Measurements from ENCODE around the gene TRIM23.

Gene TRIM23

DNA sequence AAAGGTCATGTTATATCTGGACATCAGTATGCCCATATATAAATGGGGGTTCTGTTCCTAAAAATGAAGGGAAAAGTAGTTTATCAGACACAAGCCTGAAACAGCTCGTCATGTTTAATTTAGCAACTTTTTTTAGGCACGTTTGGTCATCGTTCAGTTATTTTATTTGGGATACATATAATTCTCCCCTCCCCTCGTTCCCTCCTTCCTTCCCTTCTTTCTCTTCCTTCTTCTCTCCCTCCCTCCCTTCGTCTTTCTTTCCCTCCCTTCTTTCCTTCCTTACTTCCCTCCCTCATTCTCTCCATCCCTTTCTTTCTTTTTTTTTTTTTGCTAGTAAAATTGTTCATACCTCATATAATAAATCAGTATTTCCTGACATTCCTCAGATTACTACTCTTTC, 57.6 kb downstream of the TRIM23 start:
- DNase-seq (ENCODE audit: low spot score), result no peak

DNA sequence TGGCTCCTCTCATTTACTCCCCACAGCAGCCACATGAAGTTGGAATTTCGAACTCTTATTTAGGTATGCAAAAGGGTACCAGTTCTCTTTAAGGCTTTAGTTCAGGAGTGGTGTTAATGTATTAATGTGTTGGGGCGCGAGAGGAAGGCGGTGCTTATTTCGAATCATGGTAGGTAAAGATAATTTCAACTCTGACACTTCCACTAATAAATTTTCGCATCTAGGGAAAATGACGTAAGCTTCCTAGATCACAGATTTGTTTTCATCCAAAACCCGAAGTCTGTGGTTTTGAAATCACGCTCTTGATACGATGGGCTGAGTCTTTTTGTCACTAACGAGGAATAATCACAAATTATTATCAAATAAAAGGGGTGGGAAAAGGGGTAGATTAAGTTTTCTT, 60.4 kb downstream of the TRIM23 start:
- DNase-seq (ENCODE audit: low spot score), result no peak

DNA sequence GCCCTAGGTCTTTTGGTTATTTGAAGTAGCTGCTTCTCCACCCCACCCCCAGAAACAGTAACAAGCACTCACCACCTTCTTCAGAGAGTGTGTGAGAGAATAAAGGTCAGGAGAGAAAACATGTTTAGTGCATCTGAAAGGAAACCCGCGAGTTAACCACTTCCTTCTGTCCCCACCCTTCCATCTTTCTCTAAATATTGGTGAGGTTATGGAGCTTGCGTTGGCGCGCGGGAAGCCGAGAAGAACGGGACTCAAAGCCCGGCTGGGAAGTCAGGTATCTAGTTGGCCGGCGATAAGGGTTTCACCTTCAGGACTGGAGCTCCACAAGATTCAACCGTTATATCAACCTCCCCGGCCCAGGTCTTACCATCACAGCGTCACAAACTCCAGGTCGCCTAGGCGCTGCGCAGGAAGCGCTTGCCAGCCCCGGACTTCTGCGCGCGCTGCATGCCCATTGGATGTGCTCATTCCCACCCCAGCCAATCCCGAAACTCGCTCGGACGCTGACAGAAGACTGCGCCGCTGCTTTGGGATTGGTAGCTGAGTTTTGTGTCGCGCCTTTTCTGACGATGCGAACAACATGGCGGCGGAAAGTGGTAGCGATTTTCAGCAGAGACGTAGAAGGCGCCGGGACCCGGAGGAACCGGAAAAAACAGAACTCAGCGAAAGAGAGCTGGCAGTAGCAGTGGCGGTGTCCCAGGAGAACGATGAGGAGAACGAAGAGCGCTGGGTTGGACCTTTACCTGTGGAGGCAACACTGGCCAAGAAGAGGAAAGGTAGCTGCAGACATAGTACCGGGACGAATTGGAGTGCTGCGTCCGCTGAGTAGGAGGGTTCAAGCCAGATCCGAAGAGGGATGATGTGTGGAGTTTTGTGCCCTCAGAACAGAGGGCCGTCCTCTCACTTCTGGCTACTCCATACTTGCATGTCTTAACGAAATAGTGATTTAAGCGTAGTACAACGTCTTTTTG, 61.1 kb downstream of the TRIM23 start, which contains the start of the genes CENPK and PPWD1:
TSS of gene CENPK (minus strand) at position 438 of the 971 bp plus-strand sequence. CDS start 8,261 bp downstream, outside the sequence.
TSS of gene PPWD1 (plus strand) at position 566 of the 971 bp plus-strand sequence. CDS start at position 581, 15 bp downstream.
- peak; percentile 97 for DNase-seq (ENCODE audit: low spot score)

DNA sequence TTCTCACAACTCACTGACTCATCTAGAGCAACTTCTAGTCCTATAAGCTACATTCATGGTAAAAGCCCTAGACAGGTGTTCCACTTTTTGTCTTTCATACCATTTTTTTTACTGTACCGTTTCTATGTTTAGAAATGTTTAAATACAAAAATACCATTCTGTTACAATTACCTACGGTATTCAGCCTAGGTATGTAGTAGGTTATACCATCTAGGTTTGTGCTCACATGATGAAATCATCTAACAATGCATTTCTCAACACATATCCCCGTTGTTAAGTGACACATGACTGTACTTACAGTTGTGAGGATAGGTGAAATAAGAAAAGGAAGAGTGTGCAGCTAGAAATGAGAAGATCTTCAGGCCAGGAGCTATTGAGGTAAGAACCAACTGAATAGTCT, 67.4 kb downstream of the TRIM23 start:
- DNase-seq (ENCODE audit: low spot score), result no peak

DNA sequence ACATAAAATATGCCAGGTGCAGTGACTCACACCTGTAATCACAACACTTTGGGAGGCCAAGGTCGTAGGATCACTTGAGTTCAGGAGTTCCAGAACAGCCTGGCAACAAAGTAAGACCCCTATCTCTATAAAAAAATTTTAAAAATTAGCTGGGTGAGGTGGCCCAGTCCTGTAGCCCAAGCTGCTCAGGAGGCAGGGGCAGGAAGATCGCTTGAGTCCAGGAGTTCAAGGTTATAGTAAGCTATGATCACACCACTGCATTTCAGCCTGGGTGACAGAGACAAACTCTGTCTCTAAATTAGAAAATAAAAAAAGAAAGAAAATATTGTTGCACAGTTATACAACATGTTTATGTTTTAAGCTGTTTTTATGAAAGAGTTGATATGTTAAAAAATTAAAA, 68.0 kb downstream of the TRIM23 start:
- DNase-seq (ENCODE audit: low spot score), result no peak

DNA sequence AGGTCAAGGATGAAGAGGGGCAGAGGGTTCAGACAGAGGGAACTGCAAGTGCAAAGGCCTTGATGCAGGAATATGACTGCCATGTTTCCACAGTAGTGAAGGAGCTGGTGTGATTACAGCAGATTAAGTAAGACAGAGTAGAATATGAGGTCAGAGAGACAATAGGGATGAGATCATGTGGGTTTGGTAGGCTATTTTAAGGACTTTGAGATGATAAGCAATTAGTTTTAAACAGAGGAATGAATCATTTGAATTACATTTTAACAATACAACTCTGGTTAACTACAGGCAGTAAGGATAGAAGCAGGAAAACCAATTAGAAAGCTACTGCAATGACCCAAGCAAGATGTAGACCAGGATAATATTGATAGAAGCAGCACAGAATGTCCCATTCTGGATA, 68.8 kb downstream of the TRIM23 start:
- DNase-seq (ENCODE audit: low spot score), result no peak

DNA sequence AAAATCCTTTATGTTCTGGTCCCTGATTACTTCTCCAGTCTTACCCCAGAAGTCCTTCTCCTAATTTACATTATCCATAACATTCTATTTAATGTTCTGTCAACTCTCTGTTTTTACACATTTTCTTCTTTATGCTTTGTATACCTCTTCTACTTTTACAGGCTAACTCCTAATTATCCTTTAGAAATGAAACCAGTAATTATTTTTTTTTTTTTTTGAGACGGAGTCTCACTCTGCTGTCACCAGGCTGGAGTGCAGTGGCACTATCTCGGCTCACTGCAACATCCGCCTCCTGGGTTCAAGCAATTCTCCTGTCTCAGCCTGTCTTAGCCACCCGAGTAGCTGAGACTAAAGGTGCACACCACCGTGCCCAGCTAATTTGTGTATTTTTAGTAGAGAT, 70.2 kb downstream of the TRIM23 start:
- no peak for DNase-seq (ENCODE audit: low spot score)

DNA sequence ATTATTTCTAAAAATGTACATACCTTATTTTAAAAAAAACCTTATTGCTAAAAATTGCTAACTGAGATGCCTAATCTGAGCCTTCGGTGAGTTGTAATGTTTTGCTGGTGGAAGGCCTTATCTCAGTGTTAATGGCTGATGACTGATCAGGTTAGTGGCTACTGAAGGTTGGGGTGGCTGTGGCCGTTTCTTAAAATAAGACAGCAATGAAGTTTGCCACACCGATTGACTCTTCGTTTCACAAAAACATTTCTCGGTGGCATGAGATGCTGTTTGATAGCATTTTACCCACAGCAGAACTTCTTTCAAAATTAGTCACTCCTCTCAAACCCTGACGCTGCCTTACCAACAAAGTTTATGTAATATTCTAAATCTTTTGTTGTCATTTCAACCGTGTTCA, 75.9 kb downstream of the TRIM23 start:
- DNase-seq (ENCODE audit: low spot score), result no peak

DNA sequence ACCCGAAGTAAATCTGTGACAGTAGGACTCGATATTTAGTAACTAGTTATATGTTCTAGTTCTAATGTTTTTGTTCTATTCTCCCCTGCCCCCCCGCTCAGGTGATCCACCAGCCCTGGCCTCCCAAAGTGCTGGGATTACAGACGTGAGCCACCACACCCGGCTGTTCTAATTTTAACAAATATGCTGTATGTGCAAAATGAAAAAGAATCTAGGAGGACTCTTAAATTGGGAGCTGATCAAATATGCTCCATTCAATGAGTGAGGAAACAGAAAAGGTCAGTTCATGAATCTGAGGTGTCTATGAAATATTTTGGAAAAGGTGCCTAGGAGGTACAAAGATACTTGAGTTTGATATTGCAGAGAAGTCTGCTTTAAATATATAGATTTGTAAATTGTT, 78.0 kb downstream of the TRIM23 start:
- DNase-seq (ENCODE audit: low spot score), result no peak

DNA sequence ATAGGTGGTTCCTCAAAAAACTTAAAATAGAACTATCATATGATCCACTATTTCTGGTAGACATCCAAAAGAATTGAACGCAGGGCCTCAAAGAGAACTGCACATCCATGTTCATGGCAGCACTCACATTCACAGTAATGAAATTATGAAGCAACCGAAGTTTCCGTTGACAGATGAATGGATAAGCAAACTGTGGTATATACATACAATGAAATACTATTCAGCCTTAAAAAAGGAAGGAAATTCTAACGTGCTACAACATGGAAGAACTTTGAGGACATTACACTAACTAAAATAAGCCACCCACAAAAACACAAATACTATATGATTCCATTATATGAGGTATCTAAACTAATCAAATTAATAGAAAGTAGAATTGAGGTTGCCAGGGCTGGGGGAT, 79.7 kb downstream of the TRIM23 start:
- no peak for DNase-seq (ENCODE audit: low spot score)

DNA sequence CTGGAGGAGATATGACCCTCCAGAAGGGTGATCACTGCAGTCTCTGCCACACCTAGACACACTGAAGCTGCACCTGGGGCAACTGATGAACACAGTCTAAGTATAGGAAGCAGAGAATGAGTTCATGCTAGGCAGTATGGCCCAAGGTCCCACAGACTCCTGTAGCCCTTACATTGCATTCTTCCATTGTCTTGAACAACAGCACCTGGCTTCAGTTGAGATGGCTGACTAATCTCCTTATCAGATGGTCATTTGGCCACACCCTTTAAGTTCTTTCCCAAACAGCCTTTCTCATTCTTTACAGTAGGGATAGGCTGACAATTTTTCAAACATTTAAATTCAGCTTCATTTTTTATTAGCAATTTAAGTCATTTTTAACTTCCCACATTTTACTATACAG, 84.3 kb downstream of the TRIM23 start:
- no peak for DNase-seq (ENCODE audit: low spot score)

Data from cerebellar cortex (tissue), 1 donor.